Stimulated activated CD4-positive, alpha-beta T cell treated with anti-CD3 and anti-CD28 coated beads, Interleukin-4, amount 100 ng/mL, for 1 hour (primary cell): ENCODE measurements around the gene CNDP1.

ENCODE experiments used
- DNase-seq: peaks from one replicate; pipeline ENCODE4 v3.0.0-alpha.2; 2020

The CNDP1 gene

GRCh38 chr18:74507097-74507881 lies 27.0 kb upstream of the CNDP1 start:
- DNase-seq = no peak

- DNase-seq = no peak
These were observed 26.4 kb upstream of the CNDP1 start for GRCh38 chr18:74507927-74508326.

- no peak for DNase-seq
These were observed 25.9 kb upstream of the CNDP1 start for GRCh38 chr18:74508366-74508765.

DNA sequence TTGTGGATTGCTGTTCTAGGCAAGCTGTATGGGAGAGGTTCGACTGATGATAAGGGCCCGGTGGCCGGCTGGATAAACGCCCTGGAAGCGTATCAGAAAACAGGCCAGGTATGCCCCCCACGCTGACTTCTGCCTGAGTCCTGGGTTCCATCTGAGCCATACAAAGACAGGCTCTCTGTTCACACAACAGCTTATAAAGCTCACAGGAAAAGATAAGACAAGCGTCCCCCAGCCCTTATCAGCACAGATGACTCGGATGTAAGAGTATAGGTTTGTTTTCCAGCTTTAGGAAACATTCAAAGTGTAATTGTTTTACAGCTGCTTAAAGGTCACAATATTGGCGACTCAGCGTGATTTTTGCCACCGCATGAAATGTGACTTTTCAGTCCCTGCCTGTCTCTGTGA lies 25.5 kb upstream of the CNDP1 start:
- DNase-seq = no peak

GRCh38 chr18:74509856-74510769 lies 24.2 kb upstream of the CNDP1 start:
- DNase-seq = no peak

- no peak for DNase-seq
These were observed 23.6 kb upstream of the CNDP1 start for GRCh38 chr18:74510770-74511095.

GRCh38 chr18:74511823-74512222 lies 22.5 kb upstream of the CNDP1 start:
- no peak for DNase-seq

- no peak for DNase-seq
These were observed 21.8 kb upstream of the CNDP1 start for GRCh38 chr18:74512321-74513053.

DNA sequence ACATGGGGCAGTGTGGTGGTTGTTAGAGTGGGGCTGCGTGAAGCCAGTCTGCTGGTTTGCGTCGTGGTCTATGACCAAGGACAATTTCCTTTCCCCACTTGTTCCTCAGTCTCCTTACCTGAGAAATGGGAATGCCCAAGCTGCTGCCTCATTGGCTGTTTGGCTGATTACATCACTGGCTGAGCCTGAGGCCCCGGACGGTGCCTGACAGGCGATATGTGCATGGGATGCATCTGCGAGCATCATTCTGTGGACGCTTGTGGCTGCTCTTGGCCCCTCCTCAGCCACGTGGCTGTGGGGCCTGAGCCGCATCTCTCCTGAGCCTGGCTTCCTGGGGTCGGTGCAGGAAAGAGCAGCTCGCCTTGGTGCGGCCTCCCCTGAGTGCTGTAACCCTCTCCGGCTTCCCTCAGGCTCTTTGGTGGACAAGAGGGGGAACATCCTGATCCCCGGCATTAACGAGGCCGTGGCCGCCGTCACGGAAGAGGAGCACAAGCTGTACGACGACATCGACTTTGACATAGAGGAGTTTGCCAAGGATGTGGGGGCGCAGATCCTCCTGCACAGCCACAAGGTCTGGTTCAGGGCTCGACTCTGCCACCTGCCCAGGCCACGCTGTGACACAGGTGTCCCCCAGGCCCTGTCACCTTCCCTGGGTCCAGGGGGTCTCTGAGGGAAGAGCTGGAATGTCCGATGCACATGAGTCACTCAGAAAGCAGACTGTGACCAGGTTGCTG lies 21.0 kb upstream of the CNDP1 start:
- DNase-seq = no peak

- no peak for DNase-seq
These were observed 20.5 kb upstream of the CNDP1 start for GRCh38 chr18:74513883-74514205.

- no peak for DNase-seq
These were observed 19.3 kb upstream of the CNDP1 start for GRCh38 chr18:74514860-74515495.

- no peak for DNase-seq
These were observed 18.6 kb upstream of the CNDP1 start for GRCh38 chr18:74515620-74516231.

GRCh38 chr18:74516271-74517235 lies 17.7 kb upstream of the CNDP1 start:
- no peak for DNase-seq

DNA sequence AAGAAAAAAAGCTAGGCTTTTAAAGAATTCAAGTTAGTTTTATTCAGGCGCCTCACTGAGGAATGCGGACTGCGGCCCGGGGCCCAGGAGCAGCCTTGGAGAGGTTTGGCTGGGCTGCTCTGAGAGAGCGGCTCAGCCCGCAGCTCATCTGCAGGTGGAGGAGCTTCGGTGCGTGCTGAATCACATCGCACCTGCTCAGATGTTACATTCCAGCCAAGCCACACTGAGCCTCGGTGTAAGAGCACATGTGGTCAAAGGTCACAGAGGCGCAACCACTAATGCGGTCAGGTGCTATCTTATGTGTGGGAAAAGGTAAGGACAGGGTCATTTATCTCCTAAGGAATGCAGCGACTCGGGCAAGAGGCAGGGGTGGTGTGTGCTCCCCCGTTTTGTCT lies 17.1 kb upstream of the CNDP1 start:
- DNase-seq = no peak

GRCh38 chr18:74518456-74519295 lies 15.6 kb upstream of the CNDP1 start:
- no peak for DNase-seq

DNA sequence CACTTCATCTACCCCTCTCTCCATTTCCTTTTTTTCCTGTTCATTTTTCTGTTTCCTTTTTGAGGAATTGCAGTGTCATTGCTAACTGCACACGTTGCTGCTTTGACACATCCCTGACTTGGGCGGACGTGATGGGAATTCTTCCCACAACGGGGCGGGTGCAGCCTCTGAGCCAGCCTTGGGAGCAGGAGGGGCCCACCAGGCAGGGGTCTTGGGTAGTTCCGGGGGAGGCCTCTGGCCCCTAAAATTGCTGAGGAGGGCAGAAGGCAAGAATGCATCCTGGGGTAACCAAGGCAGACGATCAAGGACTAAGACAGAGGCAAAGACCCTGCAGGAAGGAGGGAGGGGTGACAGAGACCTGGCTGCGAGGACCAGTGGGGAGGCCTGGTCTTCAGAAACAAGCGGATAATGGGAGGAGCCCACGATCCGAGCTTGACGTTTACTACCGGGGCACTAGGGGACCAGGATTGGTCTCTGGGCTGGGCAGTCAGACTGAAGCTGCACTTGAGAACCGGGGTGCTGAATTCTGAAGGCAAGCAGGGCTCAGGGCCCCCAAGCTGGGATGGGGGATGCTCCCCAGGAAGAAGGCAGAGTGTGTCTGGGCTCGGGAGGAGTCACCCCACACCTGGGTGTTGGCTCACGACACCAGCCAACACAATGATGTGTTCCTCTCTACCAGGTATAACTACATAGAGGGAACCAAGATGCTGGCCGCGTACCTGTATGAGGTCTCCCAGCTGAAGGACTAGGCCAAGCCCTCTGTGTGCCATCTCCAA lies 14.8 kb upstream of the CNDP1 start:
- no peak for DNase-seq

DNA sequence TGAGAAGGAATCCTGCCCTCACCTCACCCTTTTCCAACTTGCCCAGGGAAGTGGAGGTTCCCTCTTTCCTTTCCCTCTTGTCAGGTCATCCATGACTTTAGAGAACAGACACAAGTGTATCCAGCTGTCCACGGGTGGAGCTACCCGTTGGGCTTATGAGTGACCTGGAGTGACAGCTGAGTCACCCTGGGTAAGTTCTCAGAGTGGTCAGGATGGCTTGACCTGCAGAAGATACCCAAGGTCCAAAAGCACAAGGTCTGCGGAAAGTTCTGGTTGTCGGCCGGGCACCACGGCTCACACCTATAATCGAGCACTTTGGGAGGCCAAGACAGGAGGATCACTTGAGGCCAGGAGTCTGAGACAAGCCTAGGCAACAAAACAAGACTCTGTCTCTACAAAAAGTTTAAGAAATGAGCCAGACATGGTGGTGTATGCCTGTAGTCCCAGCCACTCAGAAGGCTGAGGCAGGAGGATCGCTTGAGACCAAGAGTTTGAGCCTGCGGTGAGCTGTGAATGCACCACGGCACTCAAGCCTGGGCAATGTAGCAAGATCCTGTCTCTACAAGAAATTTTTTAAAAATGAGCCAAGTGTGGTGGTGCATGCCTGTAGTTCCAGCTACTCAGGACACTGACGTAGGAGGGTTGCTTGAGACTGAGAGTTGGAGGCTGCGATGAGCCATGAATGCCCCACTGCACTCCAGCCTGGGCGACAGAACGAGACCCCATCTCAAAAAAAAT lies 14.0 kb upstream of the CNDP1 start:
- DNase-seq = no peak

DNA sequence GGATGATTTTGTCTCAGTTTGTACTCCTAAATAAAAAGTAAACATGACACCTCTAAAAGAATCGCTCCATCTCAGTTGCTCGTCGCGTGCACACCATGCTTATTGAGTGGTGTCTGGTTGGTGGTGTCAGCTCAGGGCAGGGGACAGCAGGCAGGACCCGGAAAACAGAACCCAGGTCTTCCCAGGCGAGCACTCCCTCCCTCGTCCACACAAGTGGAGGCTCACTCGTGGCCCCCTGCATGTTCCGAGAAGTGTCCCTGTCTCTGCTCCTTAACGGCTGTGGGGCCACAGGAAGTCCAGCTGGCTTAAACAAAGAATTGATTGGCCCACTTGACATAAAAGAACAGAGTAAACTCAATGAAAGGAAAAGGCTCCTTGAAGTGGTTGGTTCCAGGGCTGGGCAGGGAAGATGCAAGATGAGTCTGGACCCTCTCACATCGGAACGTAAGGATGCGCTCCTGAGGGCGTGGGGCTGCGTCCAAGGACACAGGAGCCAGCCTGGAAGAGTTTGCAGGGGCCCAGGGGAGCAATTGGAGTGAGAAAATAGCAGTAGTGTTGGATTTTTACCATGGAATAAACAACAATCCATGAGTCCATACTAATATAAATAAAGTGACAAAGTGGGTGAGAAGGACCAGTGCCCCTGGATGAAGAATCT lies 13.1 kb upstream of the CNDP1 start:
- no peak for DNase-seq
